Stimulated activated CD4-positive, alpha-beta T cell treated with anti-CD3 and anti-CD28 coated beads, TNF-alpha, amount 100 ng/mL, for 48 hours (primary cell): ENCODE measurements around the gene DYNAP.

Source experiments
- DNase-seq, 3 donors: peaks; one replicate each; pipeline ENCODE4 v3.0.0-alpha.2; 2020; ENCODE audit warnings: low read depth in 3 of 3

Gene DYNAP, protein sequence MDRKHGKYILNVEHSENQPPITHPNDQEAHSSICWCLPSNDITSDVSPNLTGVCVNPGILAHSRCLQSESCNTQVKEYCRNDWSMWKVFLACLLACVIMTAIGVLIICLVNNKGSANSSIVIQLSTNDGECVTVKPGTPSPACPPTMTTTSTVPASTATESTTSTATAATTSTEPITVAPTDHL

GRCh38 chr18:54590945-54591344 lies at the start of gene DYNAP:
TSS of gene DYNAP (plus strand) at chr18:54591245. CDS start at chr18:54591283, 38 bp downstream.
- DNase-seq: no peak

- DNase-seq: no peak
Measured at GRCh38 chr18:54551590-54551989, 39.5 kb upstream of the DYNAP start.

- DNase-seq: no peak
Measured at GRCh38 chr18:54555286-54555685, 35.8 kb upstream of the DYNAP start.

- no peak for DNase-seq
Measured at GRCh38 chr18:54555996-54556395, 35.0 kb upstream of the DYNAP start.

DNA sequence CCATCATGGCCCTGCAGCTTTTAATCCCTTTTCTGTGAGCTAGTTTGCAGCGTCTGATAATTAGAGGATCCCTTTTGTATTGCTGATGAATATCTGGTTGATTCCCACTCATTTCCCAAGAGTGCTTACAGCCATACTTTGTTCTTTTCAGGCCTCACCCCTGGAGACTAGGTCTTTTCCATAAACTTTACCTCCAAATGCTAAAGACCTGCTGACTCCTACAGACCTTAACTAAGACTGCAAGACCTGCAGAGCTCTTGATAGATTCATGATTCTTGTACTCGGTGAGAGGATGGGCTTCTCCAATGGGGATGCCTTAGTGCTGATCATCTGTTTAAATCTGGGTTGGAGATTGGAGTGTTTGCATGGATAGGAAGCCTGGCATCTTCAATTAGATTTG lies 33.1 kb upstream of the DYNAP start:
- DNase-seq: no peak

DNA sequence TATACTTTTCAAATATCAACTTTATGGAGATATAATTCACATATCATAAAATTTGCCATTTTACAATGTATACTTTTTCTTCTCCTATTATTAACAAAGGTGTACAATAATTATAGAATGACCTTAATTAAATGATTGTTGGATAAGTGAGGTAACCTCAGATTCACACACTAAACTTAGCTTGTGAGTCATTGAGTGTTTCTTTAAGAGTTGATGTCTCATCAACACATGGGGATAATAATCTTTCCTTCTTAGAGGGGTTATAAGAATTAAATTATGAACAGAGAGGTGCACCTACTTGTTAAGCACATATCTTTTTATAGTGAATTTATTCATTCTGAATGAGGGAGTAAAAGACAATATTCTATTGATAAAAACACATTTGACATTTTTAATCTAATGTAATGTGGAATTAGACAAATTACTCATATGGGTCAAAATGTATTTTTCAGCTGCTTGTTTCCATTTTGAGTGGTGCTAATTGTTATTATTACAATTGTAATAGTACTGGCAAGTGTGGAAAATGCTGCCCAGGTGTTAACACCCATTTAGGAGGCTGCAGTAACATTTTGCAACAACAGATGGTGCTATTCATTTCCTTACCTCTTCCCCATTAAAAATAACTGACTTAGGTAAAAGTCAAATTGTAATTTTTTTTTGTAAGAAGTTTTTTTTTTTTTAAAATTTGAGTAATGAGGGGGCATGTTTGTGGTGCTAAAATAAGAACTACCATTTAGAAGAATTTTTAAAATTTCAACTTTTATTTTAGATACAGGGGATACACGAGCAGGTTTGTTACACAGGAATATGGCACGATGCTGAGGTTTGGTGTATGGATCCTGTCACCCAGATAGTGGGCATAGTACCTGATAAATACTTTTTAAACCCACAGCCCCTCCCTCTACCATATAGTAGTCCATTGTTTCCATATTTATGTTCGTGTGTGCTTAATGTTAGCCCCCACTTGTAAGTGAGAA lies 32.1 kb upstream of the DYNAP start:
- DNase-seq: no peak

GRCh38 chr18:54561706-54562267 lies 29.3 kb upstream of the DYNAP start:
- DNase-seq: no peak

DNA sequence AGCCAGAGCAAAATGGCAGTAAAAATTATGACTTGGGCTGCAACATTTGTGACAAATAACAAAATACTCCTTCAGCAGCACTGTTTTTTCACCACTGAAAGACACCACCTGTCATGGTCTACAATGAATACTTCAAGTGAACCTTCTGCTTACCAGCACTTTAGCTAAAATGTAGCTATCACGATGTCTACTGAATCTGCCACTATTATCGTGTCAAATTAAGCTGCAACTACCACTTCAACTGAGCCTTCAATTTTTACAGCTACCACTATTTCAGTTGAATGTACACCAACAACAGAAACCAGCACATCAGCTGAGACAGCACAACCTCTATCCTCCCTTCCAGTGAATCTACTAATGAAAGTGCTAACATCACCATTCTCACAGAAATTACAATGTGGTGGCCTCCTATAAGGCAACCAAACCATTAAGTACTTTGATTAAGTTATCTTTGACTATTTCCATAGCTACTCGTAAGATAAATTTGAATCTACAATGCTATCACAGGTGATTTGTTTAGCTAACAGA lies 10.8 kb upstream of the DYNAP start:
- DNase-seq: no peak

DNA sequence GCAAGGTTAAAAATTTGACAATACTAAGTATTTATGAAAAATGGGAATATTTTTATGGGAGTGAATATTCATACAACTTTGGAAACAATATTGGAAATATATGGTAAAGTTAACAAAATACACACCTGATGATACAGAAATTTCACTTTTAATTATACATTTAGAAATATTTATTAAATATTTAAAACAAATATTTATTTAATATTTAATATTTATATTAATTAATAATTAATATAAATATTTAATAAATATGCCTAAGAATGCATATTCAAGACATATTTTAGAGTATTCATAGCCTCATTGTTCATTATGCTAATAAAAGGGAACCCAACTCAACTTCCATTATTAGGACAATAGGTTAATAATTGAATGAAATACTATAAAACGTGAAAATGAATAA lies 7.0 kb upstream of the DYNAP start:
- DNase-seq: no peak

DNA sequence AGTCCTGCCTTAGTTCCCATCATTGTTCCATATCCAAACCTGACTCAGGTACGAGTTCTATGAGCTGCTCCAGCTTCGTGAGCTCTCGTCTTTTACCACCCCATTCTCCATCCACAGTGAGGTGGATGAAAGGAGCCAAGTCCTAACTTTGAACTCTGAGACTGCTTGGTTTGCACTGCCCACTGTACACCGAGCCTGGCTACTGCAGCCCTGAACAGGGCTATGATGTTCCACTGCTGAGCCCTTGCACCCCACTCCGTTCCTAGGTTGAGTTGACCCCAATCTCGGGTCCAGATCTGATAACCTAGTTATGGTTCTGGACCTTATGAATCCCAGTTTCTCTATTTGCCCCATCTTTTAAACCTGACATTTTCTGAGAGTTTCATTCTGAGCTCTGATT lies 5.3 kb upstream of the DYNAP start:
- DNase-seq: no peak

GRCh38 chr18:54604211-54604610 lies 13.2 kb downstream of the DYNAP start:
- no peak for DNase-seq

GRCh38 chr18:54606835-54607212 lies 15.8 kb downstream of the DYNAP start:
- no peak for DNase-seq

- no peak for DNase-seq
Measured at GRCh38 chr18:54607213-54608027, 16.4 kb downstream of the DYNAP start.

DNA sequence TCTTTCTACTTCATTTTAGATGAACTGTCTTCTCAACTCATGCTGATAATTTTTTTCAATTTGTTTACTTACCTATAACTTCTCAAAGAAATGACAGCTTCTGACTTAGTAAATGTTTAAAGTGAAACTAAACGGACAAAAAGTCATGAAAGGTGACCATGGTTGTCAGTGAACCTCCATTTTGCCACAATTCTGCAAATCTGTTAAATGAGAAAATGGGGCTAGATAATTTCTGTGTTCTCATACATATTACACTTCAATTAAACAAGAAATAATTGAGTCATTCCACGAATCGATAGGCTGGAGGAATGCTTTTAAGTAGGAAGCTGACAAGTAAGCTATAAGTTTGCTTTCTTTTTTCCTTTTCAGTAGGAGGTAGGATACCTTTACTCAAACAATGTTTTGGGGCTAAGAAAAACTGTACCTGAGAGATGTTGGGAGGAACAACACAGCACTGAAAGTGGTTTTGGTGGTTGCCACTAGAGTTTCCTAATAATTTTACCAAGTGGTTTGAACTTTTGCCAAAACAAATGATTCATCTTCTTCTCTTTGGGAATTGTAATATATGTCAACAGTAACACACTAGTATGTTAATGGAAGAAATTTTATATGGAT lies 17.1 kb downstream of the DYNAP start:
- DNase-seq: no peak

DNA sequence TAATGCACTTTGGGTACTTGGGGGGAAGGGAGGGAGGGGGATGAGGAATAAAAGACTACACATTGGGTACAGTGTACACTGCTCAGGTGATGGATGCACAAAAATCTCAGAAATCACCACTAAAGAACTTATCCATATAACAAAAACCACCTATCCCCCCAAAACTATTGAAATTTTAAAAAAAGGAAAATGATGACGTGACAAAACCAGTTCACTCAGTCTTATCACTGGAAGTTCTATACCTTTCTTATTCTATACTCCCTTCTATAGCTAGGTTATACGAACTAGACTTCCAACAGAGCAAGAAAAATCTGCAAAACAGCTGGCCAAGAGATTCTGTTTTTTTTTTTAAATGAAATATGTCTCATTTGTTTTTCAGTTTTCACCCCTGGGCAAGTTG lies 20.8 kb downstream of the DYNAP start:
- DNase-seq: no peak

DNA sequence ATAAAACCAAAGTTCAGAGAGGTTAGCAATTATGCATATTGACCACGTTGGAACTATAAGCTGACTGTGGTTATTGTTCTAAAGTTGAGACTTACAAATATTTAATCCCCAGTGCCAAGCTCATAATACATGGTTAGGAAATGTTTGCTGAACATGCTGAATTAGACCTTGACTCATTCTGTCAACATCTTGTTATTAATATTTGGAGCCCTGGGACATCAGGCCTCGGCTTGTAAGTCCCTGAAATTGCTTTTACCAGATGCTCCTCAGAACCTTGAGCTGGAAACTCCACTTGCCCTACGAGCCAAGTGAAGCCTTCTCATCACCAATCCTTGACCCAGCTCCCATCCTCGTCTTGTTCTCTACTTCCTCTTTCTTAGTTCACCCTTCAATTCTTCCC lies 21.2 kb downstream of the DYNAP start:
- no peak for DNase-seq

- DNase-seq: no peak
Measured at GRCh38 chr18:54613174-54613573, 22.1 kb downstream of the DYNAP start.

GRCh38 chr18:54616220-54616848 lies 25.3 kb downstream of the DYNAP start:
- no peak for DNase-seq

DNA sequence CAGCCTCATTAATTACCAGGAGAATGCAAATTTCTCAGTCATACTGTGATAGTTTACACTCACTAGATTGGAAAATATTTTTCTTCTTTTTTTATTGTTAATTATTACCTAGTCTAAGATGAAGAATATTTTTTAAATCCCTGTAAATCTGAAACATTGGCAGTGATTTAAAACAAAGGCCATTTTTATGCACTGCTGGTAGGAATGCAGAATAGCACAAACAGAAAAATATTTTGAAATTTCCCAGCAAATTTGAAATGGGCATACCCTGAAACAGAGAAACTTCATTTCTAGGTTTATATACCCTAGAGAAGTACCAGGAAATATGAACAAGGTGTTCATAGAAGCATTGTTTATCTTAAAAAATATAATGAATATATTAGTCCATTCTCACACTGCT lies 31.0 kb downstream of the DYNAP start:
- no peak for DNase-seq

GRCh38 chr18:54626779-54627178 lies 35.7 kb downstream of the DYNAP start:
- DNase-seq: no peak

GRCh38 chr18:54630963-54631362 lies 39.9 kb downstream of the DYNAP start:
- no peak for DNase-seq
